Stimulated activated effector memory CD8-positive, alpha-beta T cell treated with anti-CD3 and anti-CD28 coated beads, Interleukin-12 subunit alpha, Interleukin-12 subunit beta, amount 100 ng/mL, for 72 hours (primary cell): ENCODE data around the gene LRRC10B.

Experiments
- ATAC-seq: fragments of 150-1000 bp; cut with Tn5 transposase; 2 replicates; pipeline ENCODE4 v1.10.0; 2021
- DNase-seq, 2 donors: peaks; one replicate each; pipeline ENCODE4 v3.0.0; 2021 to 2022; ENCODE audit warnings: low spot score in 2 of 2
- H3K27ac Mint-ChIP-seq: one replicate; pipeline ENCODE4 v1.8.0; 2022; ENCODE audit warnings: mild to moderate bottlenecking, mixed read lengths
- H3K36me3 Mint-ChIP-seq: one replicate; pipeline ENCODE4 v1.8.0; 2022; ENCODE audit warnings: mild to moderate bottlenecking, mixed read lengths
- H3K4me1 Mint-ChIP-seq: one replicate; pipeline ENCODE4 v1.8.0; 2022; ENCODE audit warnings: mixed read lengths
- H3K4me3 Mint-ChIP-seq: one replicate; pipeline ENCODE4 v1.8.0; 2022; ENCODE audit warnings: mild to moderate bottlenecking, mixed read lengths
- H3K9me3 Mint-ChIP-seq: one replicate; pipeline ENCODE4 v1.8.0; 2022; ENCODE audit warnings: mixed read lengths

The LRRC10B gene

DNA sequence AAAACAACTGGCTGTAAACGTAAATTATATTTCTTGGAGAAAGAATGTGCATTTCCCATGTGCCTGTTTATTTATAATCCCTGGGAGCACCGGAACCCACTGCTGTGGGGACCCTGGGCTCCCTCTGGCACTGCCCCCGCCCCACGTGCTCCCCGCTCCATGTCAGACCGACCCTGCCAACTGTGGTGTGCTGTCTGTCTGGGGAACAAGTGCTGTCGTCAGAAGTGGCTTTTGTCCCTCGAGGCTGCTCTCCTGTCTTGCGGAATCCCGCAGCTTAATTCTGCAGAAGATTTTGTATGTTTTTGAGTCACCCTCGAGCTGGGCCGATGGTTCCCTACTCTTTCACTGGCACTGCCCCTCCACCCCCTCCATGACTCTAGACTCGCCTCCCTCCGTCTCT lies 2.4 kb downstream of the LRRC10B start:
- Mint-ChIP-seq H3K36me3 (no peaks in the 10 kb centered on the region), H3K4me3 (no peak overlapping the region), H3K27ac (no peak overlapping the region)

DNA sequence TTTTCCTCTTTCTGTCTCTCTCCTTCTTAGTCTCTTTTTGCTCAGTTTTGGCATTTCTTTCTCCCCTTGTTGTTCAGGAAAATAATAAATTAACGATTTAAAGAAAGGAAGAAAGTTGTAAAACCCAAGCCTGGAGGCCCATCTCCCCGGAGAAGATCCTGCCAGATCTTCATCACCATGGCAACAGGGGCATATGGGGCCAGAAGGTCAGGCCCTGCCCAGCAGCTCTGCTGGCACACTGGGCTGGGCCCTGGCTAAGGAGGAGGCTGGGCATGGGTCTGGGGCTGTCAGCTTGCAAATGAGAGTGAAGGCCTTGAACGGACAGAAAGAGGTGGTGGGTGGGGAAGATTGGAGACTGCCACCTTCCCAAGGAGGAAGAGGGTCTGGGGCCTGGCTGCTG lies 2.8 kb downstream of the LRRC10B start:
- Mint-ChIP-seq H3K4me1 (peaks cover 8% of the 10 kb centered on the region), H3K4me3 (no peak overlapping the region), H3K9me3 (no peaks in the 10 kb centered on the region), H3K36me3 (no peaks in the 10 kb centered on the region), H3K27ac (no peak overlapping the region)
- no peak for DNase-seq
- no peak for ATAC-seq

More for the DNA sequence above, 2.4 kb downstream of the LRRC10B start:
- ATAC-seq (no peak), DNase-seq (no peak)
- no peaks in the 10 kb centered on the region for H3K9me3 Mint-ChIP-seq
- H3K4me1 Mint-ChIP-seq = peaks cover 8% of the 10 kb centered on the region

GRCh38 chr11:61512435-61512834 lies 3.9 kb downstream of the LRRC10B start:
- Mint-ChIP-seq H3K36me3 (no peaks in the 10 kb centered on the region), H3K4me1 (peaks cover 8% of the 10 kb centered on the region), H3K27ac (peak overlapping the region; percentile 38), H3K9me3 (no peaks in the 10 kb centered on the region), H3K4me3 (no peak overlapping the region)
- no peak for ATAC-seq
- no peak for DNase-seq

DNA sequence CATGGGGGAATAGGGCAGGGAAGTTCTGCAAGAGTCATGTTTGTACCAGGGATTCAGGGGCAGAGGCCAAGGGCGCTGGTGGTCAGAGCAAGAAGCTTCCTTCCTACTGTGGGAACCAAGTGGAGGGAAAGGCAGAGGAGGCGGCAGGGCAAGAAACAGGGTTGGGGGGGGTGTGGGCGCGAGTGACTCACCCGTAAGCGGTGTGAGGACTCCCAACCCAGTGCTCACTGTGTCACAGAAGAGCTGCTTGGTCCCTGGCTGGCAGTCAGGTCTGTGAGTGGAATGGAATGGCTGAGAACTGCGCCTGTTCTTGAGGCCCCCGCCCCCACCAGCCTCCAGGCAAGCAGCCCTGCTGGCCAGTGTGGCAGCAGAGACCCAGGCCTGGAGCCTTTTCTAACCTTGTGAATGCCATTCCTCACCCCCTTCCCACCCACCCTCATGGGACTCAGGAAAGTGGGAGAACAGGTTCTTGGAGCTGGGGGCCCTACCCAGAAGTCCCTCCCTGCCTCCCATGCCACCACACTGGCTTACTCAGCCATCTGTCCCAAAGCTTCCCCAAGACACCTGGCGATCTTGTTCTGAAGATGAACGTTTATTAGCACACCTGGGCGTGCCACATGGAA lies 4.7 kb downstream of the LRRC10B start:
- no peak for DNase-seq
- H3K36me3 Mint-ChIP-seq = no peaks in the 10 kb centered on the region
- no peak for ATAC-seq
- H3K27ac Mint-ChIP-seq = peak overlapping the region; percentile 38
- no peaks in the 10 kb centered on the region for H3K4me1 Mint-ChIP-seq
- no peak overlapping the region for H3K4me3 Mint-ChIP-seq
- no peaks in the 10 kb centered on the region for H3K9me3 Mint-ChIP-seq

GRCh38 chr11:61514050-61514917 lies 5.7 kb downstream of the LRRC10B start:
- H3K4me1 Mint-ChIP-seq = no peaks in the 10 kb centered on the region
- DNase-seq = no peak
- H3K36me3 Mint-ChIP-seq = no peaks in the 10 kb centered on the region
- no peak overlapping the region for H3K27ac Mint-ChIP-seq
- H3K9me3 Mint-ChIP-seq = no peaks in the 10 kb centered on the region
- no peak overlapping the region for H3K4me3 Mint-ChIP-seq
- no peak for ATAC-seq

GRCh38 chr11:61515686-61516085 lies 7.1 kb downstream of the LRRC10B start:
- no peaks in the 10 kb centered on the region for H3K9me3 Mint-ChIP-seq
- H3K36me3 Mint-ChIP-seq = no peaks in the 10 kb centered on the region
- no peak overlapping the region for H3K27ac Mint-ChIP-seq
- H3K4me3 Mint-ChIP-seq = no peak overlapping the region
- DNase-seq (no peak), ATAC-seq (no peak)
- no peaks in the 10 kb centered on the region for H3K4me1 Mint-ChIP-seq

DNA sequence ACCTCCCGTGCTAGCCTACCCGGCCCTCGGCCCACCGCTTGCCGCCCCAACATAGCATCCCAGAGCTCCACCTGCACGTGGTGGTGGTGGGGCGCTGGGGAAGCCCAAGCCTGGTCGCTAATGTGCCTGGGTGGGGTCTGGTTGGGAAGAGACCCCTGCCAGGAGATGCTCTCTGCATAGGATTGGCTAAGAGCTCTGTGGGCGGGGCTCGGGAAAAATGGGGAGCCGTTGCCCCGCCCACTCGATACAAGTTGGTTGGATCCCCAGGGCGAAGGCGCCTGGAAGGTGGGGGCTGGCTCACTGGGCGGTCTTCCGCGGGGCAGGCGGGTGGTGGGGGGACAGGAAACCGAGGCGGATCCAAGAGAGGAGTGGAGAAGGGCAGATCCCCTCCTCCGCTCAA lies 7.6 kb downstream of the LRRC10B start:
- Mint-ChIP-seq H3K4me1 (no peaks in the 10 kb centered on the region), H3K9me3 (no peaks in the 10 kb centered on the region), H3K4me3 (peak overlapping the region; percentile 39), H3K36me3 (no peaks in the 10 kb centered on the region), H3K27ac (no peak overlapping the region)
- no peak for ATAC-seq
- DNase-seq = no peak

DNA sequence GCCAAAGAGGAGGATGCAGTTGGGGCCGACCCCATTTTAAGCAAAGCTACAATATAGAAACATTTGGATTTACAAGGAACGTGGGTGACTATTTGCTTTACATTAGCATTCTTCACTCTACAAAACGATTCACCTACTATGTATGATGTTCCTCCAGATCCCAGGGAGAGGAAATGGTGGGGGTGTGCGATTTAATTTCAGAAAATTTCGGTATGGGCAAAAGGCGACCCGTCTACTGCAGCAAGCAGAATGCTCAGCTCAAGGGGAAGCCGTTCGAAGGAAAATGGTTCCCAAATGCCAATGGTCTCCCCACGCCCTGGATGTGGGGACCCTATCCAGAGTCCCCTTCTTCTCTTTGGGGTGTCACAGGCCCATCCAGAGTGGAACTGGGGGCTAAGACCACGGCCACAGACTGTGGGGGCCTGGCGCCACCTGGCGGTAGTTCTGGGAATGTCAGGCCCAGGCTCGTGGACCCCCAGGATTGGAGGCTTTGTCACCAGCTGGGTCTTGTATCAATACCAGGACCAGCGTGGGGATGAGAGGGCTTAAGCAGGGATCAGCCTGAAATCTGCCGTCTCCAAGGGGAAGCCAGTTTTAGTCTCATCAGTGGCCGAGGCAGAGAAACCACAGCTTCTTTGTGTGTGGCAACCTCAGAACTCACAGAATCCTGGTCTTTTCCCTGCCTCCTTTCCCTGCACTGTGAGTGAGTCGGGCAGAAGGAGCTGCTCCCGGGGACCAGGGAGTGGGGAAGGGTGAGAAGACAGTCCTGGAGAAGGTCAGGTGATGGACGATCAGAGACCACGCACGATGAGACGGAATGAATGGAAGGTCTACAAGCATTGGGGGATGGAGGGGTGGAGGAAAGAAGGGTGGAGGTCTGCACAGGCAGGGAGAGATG lies 8.4 kb downstream of the LRRC10B start:
- DNase-seq = peak; percentile 70 to 86
- H3K4me1 Mint-ChIP-seq = no peaks in the 10 kb centered on the region
- H3K9me3 Mint-ChIP-seq = no peaks in the 10 kb centered on the region
- peak overlapping the region; percentile 39 for H3K4me3 Mint-ChIP-seq
- H3K36me3 Mint-ChIP-seq = no peaks in the 10 kb centered on the region
- peak; percentile 49 for ATAC-seq
- no peak overlapping the region for H3K27ac Mint-ChIP-seq

GRCh38 chr11:61518032-61518795 lies 9.7 kb downstream of the LRRC10B start:
- H3K9me3 Mint-ChIP-seq = no peaks in the 10 kb centered on the region
- no peaks in the 10 kb centered on the region for H3K4me1 Mint-ChIP-seq
- no peak for DNase-seq
- no peak overlapping the region for H3K4me3 Mint-ChIP-seq
- no peak for ATAC-seq
- H3K27ac Mint-ChIP-seq = no peak overlapping the region
- H3K36me3 Mint-ChIP-seq = no peaks in the 10 kb centered on the region

- ATAC-seq = no peak
- no peaks in the 10 kb centered on the region for H3K9me3 Mint-ChIP-seq
- H3K4me1 Mint-ChIP-seq = no peaks in the 10 kb centered on the region
- no peak for DNase-seq
- no peaks in the 10 kb centered on the region for H3K36me3 Mint-ChIP-seq
- no peak overlapping the region for H3K4me3 Mint-ChIP-seq
- H3K27ac Mint-ChIP-seq = no peak overlapping the region
These were observed 14.3 kb downstream of the LRRC10B start for GRCh38 chr11:61522881-61523280.

- DNase-seq = no peak
- H3K27ac Mint-ChIP-seq = no peak overlapping the region
- H3K4me1 Mint-ChIP-seq = no peaks in the 10 kb centered on the region
- H3K36me3 Mint-ChIP-seq = no peaks in the 10 kb centered on the region
- no peak overlapping the region for H3K4me3 Mint-ChIP-seq
- ATAC-seq = no peak
- no peaks in the 10 kb centered on the region for H3K9me3 Mint-ChIP-seq
These were observed 15.9 kb downstream of the LRRC10B start for GRCh38 chr11:61524446-61524845.

- Mint-ChIP-seq H3K27ac (no peak overlapping the region), H3K4me3 (no peak overlapping the region), H3K4me1 (no peaks in the 10 kb centered on the region), H3K9me3 (no peaks in the 10 kb centered on the region), H3K36me3 (no peaks in the 10 kb centered on the region)
- no peak for ATAC-seq
- DNase-seq = no peak
These were observed 16.5 kb downstream of the LRRC10B start for GRCh38 chr11:61524963-61525587.

DNA sequence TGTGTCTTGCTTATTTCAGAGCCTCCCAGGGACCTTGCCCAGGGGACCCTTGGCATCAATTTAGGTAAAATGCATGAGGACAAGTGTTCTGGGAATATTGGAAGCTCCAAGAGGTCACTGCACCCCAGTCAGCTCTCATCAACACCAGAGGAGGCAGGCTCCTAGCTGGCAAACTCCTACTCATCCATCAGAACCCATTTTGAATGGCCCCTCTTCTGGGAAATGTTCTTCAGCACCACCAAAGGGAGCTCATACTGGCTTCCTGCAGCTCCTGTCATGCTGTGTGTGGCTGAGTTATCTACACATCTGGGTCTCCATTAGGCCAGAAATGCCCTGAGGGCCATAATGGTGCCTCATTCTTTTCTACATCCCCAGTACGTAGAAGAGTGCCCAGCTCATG lies 17.7 kb downstream of the LRRC10B start:
- H3K27ac Mint-ChIP-seq = no peak overlapping the region
- ATAC-seq (no peak), DNase-seq (no peak)
- H3K36me3 Mint-ChIP-seq = no peaks in the 10 kb centered on the region
- H3K4me3 Mint-ChIP-seq = no peak overlapping the region
- H3K4me1 Mint-ChIP-seq = no peaks in the 10 kb centered on the region
- H3K9me3 Mint-ChIP-seq = no peaks in the 10 kb centered on the region

DNA sequence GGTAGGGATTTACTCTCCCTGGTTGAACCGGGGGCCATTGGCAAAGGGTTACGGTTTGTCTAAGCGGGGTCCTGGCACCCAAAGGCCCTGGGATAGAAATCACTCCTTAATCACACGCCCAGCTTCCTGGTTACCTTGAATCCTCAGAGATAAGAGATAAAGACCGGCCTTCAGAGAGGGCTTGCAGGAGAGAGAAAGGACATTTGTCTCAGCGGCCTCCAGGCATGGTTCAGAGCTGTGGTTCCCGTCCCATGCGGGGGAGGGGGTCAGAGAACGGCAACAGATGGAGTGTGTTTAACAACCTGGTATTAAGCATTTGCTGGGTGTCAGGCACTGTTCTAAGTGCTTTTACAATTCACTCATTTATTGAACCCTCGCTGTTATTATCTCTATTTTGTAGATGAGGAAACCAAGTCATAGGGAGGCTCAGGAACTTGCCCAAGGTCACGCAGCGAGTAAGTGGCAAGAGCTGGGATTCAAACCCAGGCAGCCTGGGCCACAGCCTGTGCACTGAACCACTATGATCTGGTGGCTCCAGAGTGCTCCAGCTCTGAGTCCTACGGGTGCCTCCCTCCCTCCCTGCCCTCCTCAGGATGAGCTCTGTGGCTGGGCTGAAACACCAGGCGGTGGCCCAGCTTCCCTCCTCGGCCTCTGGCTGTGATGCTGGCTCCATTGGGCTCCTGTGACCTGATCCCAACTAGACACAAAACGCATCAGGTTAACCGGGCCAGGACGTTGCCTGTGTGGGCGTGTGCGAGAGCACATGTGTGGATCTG lies 18.6 kb downstream of the LRRC10B start:
- no peak for ATAC-seq
- H3K27ac Mint-ChIP-seq = no peak overlapping the region
- H3K4me3 Mint-ChIP-seq = no peak overlapping the region
- no peaks in the 10 kb centered on the region for H3K9me3 Mint-ChIP-seq
- H3K36me3 Mint-ChIP-seq = no peaks in the 10 kb centered on the region
- no peak for DNase-seq
- H3K4me1 Mint-ChIP-seq = no peaks in the 10 kb centered on the region
